Vagina (tissue), 2 donors: Measurements from ENCODE around the gene NFIA. TPM values are rescaled to one million over a fixed set of nuclear protein-coding genes. Genes with fewer than 3 reads are reported as not detected.

Source experiments
- DNase-seq, 2 donors: peaks; one replicate each; pipeline ENCODE4 v3.0.0-alpha.2; 2017; ENCODE audit errors: extremely low spot score in 2 of 2
- H3K27ac ChIP-seq: fragments of 200-600 bp; sonication (generic); one replicate; pipeline ENCODE4 v1.5.1; 2019
- H3K27me3 ChIP-seq: fragments of 200-600 bp; sonication (generic); one replicate; pipeline ENCODE4 v1.5.1; 2019
- H3K36me3 ChIP-seq, 2 donors: fragments of 200-600 bp; sonication (generic); one replicate each; pipeline ENCODE4 v1.5.1; 2017 to 2019
- H3K4me1 ChIP-seq: fragments of 200-600 bp; sonication (generic); one replicate; pipeline ENCODE4 v1.5.1; 2019
- H3K4me3 ChIP-seq, 2 donors: fragments of 200-600 bp; sonication (generic); 1 replicate in 1 of 2; 2 replicates in 1 of 2; pipeline ENCODE4 v1.5.1; 2016 to 2019
- H3K9me3 ChIP-seq: fragments of 200-600 bp; sonication (generic); one replicate; pipeline ENCODE4 v1.5.1; 2019
- POLR2A ChIP-seq, 2 donors: fragments of 450-650 bp; IDR thresholded peaks; one replicate each; pipeline ENCODE4 v1.6.1; 2017; ENCODE audit warnings: antibody characterized with exemption in 2 of 2, mild to moderate bottlenecking in 2 of 2, moderate library complexity in 2 of 2
- POLR2AphosphoS5 ChIP-seq, 2 donors: sonication (generic); formaldehyde crosslinking; IDR thresholded peaks; one replicate each; pipeline ENCODE4 v1.9.0; 2017; ENCODE audit warnings: antibody characterized with exemption in 2 of 2, mild to moderate bottlenecking in 2 of 2, low read depth in 1 of 2; ENCODE audit not compliant: insufficient read depth in 1 of 2
- intact Hi-C: fragments of 100-400 bp; cut with DNase I; formaldehyde crosslinking; loops from one replicate; pipeline ENCODE4 v1.15.1; 2023
- total RNA-seq: library from RNA; depleted of rRNA; stranded (reverse); fragments of >200 nt; gene quantifications from one replicate; pipeline ENCODE4 v1.2.3, GENCODE V29; 2016
- TF ChIP-seq, protein P1 (sequence below), 3 experiments: fragments of 450-650 bp in 2 of 3; fragments of 200-600 bp in 1 of 3; sonication (generic) in 1 of 3; IDR thresholded peaks; one replicate each; pipeline ENCODE4 v1.5.1; 2017 to 2019; ENCODE audit warnings: antibody characterized with exemption in 3 of 3, mild to moderate bottlenecking in 2 of 3, moderate library complexity in 2 of 3

The NFIA gene
- total RNA-seq, 1 donor from 2014 or later, result 59.2 TPM

- Histone ChIP-seq H3K4me1 (no peaks in the 10 kb centered on the region), H3K9me3 (no peaks in the 10 kb centered on the region), H3K36me3 (peaks cover 0 to 1% of the 10 kb centered on the region in 2 donors), H3K27ac (no peak overlapping the region), H3K27me3 (no peaks in the 10 kb centered on the region), H3K4me3 (no peak overlapping the region)
- no peak for DNase-seq
- intact Hi-C loops, result no loop called here
- no peak for TF ChIP-seq POLR2A (IDR thresholded peaks at IDR 0.05)
- TF ChIP-seq POLR2AphosphoS5 (IDR thresholded peaks at IDR 0.05; ENCODE audit: insufficient read depth in 1 of 2, low read depth in 1 of 2), result no peak
- TF ChIP-seq, protein P1, sequence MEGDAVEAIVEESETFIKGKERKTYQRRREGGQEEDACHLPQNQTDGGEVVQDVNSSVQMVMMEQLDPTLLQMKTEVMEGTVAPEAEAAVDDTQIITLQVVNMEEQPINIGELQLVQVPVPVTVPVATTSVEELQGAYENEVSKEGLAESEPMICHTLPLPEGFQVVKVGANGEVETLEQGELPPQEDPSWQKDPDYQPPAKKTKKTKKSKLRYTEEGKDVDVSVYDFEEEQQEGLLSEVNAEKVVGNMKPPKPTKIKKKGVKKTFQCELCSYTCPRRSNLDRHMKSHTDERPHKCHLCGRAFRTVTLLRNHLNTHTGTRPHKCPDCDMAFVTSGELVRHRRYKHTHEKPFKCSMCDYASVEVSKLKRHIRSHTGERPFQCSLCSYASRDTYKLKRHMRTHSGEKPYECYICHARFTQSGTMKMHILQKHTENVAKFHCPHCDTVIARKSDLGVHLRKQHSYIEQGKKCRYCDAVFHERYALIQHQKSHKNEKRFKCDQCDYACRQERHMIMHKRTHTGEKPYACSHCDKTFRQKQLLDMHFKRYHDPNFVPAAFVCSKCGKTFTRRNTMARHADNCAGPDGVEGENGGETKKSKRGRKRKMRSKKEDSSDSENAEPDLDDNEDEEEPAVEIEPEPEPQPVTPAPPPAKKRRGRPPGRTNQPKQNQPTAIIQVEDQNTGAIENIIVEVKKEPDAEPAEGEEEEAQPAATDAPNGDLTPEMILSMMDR (IDR thresholded peaks at IDR 0.05), result no peak
Observed at GRCh38 chr1:61419196-61419595, 336.8 kb downstream of the NFIA start.

- intact Hi-C loops, result no loop called here
- DNase-seq, result no peak
- H3K27me3 ChIP-seq, result no peaks in the 10 kb centered on the region
- H3K4me3 ChIP-seq, result no peak overlapping the region
- TF ChIP-seq POLR2AphosphoS5 (IDR thresholded peaks at IDR 0.05; ENCODE audit: insufficient read depth in 1 of 2, low read depth in 1 of 2) (no peak), POLR2A (IDR thresholded peaks at IDR 0.05) (no peak)
- TF ChIP-seq, protein P1 (IDR thresholded peaks at IDR 0.05), result no peak
- H3K4me1 ChIP-seq, result no peaks in the 10 kb centered on the region
- no peaks in the 10 kb centered on the region for H3K36me3 ChIP-seq
- H3K9me3 ChIP-seq, result no peaks in the 10 kb centered on the region
- no peak overlapping the region for H3K27ac ChIP-seq
Observed at GRCh38 chr1:61419657-61420056, 337.3 kb downstream of the NFIA start.

- H3K36me3 ChIP-seq, result no peaks in the 10 kb centered on the region
Observed at GRCh38 chr1:61420243-61420642, 337.9 kb downstream of the NFIA start.

GRCh38 chr1:61420909-61421835, 338.8 kb downstream of the NFIA start:
- intact Hi-C loops, result no loop called here
- TF ChIP-seq POLR2AphosphoS5 (IDR thresholded peaks at IDR 0.05; ENCODE audit: insufficient read depth in 1 of 2, low read depth in 1 of 2) (no peak), POLR2A (IDR thresholded peaks at IDR 0.05) (no peak)
- TF ChIP-seq, protein P1 (IDR thresholded peaks at IDR 0.05), result no peak
- Histone ChIP-seq H3K4me1 (no peaks in the 10 kb centered on the region), H3K4me3 (no peak overlapping the region), H3K9me3 (no peaks in the 10 kb centered on the region), H3K27ac (no peak overlapping the region), H3K27me3 (no peaks in the 10 kb centered on the region), H3K36me3 (no peaks in the 10 kb centered on the region)
- DNase-seq, result no peak

More at GRCh38 chr1:61420243-61420642, 337.9 kb downstream of the NFIA start:
- Histone ChIP-seq H3K4me1 (no peaks in the 10 kb centered on the region), H3K27me3 (no peaks in the 10 kb centered on the region), H3K27ac (no peak overlapping the region), H3K4me3 (no peak overlapping the region), H3K9me3 (no peaks in the 10 kb centered on the region)
- TF ChIP-seq, protein P1 (IDR thresholded peaks at IDR 0.05), result no peak
- TF ChIP-seq POLR2AphosphoS5 (IDR thresholded peaks at IDR 0.05; ENCODE audit: insufficient read depth in 1 of 2, low read depth in 1 of 2), result no peak
- TF ChIP-seq POLR2A (IDR thresholded peaks at IDR 0.05), result no peak
- intact Hi-C loops, result no loop called here
- DNase-seq, result no peak

GRCh38 chr1:61423643-61424042, 341.3 kb downstream of the NFIA start:
- Histone ChIP-seq H3K27ac (no peak overlapping the region), H3K9me3 (no peaks in the 10 kb centered on the region), H3K4me1 (no peaks in the 10 kb centered on the region), H3K36me3 (no peaks in the 10 kb centered on the region), H3K27me3 (no peaks in the 10 kb centered on the region), H3K4me3 (no peak overlapping the region)
- intact Hi-C loops, result no loop called here
- no peak for TF ChIP-seq POLR2AphosphoS5 (IDR thresholded peaks at IDR 0.05; ENCODE audit: insufficient read depth in 1 of 2, low read depth in 1 of 2)
- no peak for DNase-seq
